GM23338 (cell line): ENCODE results near the gene KDM4B. TPM values are rescaled to one million over a fixed set of nuclear protein-coding genes. Genes with fewer than 3 reads are reported as not detected.

Experiments used
- ATAC-seq: fragments of 200-7000 bp; cut with Tn5 transposase; 3 replicates; pipeline ENCODE4 v1.9.1; 2020
- DNase-seq: peaks from one replicate; pipeline ENCODE4 v3.0.0-alpha.2; 2015; ENCODE audit warnings: low spot score
- H2AFZ ChIP-seq: fragments of 200-600 bp; sonication (generic); 2 replicates; pipeline ENCODE4 v1.8.0; 2016; ENCODE audit warnings: antibody characterized with exemption, mild to moderate bottlenecking, moderate library complexity
- H3F3A ChIP-seq: fragments of 200-600 bp; sonication (generic); replicated peaks from 2 replicates; pipeline ENCODE4 v1.8.0; 2017; ENCODE audit warnings: antibody characterized with exemption, mixed run types, low read depth
- H3K27ac ChIP-seq: fragments of 200-600 bp; sonication (generic); 2 replicates; pipeline ENCODE4 v1.6.1; 2016; ENCODE audit warnings: low read depth
- H3K27me3 ChIP-seq: fragments of 200-600 bp; sonication (generic); 2 replicates; pipeline ENCODE4 v1.8.0; 2016; ENCODE audit warnings: mild to moderate bottlenecking, mixed run types, moderate library complexity; ENCODE audit not compliant: insufficient read depth
- H3K36me3 ChIP-seq: fragments of 200-600 bp; sonication (generic); 2 replicates; pipeline ENCODE4 v1.8.0; 2016; ENCODE audit warnings: mild to moderate bottlenecking; ENCODE audit not compliant: insufficient read depth
- H3K4me1 ChIP-seq: fragments of 200-600 bp; sonication (generic); 2 replicates; pipeline ENCODE4 v1.8.0; 2016; ENCODE audit warnings: mild to moderate bottlenecking, moderate library complexity; ENCODE audit not compliant: insufficient read depth
- H3K4me2 ChIP-seq: fragments of 200-600 bp; sonication (generic); 2 replicates; pipeline ENCODE4 v1.7.1; 2017; ENCODE audit warnings: mixed run types
- H3K4me3 ChIP-seq: fragments of 200-600 bp; sonication (generic); 2 replicates; pipeline ENCODE4 v1.6.1; 2016; ENCODE audit warnings: mixed run types
- H3K79me2 ChIP-seq: fragments of 200-600 bp; sonication (generic); replicated peaks from 2 replicates; pipeline ENCODE4 v1.8.0; 2017; ENCODE audit warnings: mild to moderate bottlenecking; ENCODE audit not compliant: insufficient read depth
- H3K9me2 ChIP-seq: fragments of 200-600 bp; sonication (generic); 2 replicates; pipeline ENCODE4 v1.8.0; 2017; ENCODE audit not compliant: insufficient read depth
- H4K20me1 ChIP-seq: fragments of 200-600 bp; sonication (generic); replicated peaks from 2 replicates; pipeline ENCODE4 v1.8.0; 2017; ENCODE audit warnings: mild to moderate bottlenecking; ENCODE audit not compliant: insufficient read depth
- H3K27ac Mint-ChIP-seq: 2 replicates; pipeline ENCODE4 v1.8.0; 2020; ENCODE audit warnings: inconsistent platforms, mild to moderate bottlenecking, moderate library complexity, mixed read lengths
- H3K27me3 Mint-ChIP-seq: 3 replicates; pipeline ENCODE4 v1.8.0; 2022; ENCODE audit warnings: low read depth, mild to moderate bottlenecking, moderate library complexity, mixed read lengths, inconsistent platforms; ENCODE audit not compliant: insufficient read depth, poor library complexity
- H3K36me3 Mint-ChIP-seq: 3 replicates; pipeline ENCODE4 v1.8.0; 2021; ENCODE audit warnings: low read depth, mild to moderate bottlenecking, inconsistent platforms, moderate library complexity, mixed read lengths
- H3K4me1 Mint-ChIP-seq: 3 replicates; pipeline ENCODE4 v1.8.0; 2020; ENCODE audit warnings: mild to moderate bottlenecking, inconsistent platforms, mixed read lengths
- H3K4me3 Mint-ChIP-seq: 3 replicates; pipeline ENCODE4 v1.8.0; 2021; ENCODE audit warnings: moderate library complexity, mild to moderate bottlenecking, inconsistent platforms, mixed read lengths
- H3K9me3 Mint-ChIP-seq: 3 replicates; pipeline ENCODE4 v1.8.0; 2020; ENCODE audit warnings: moderate library complexity, mild to moderate bottlenecking, inconsistent platforms, mixed read lengths
- CREB1 ChIP-seq: fragments of 250-450 bp; sonication (Bioruptor Pico); IDR thresholded peaks from 2 replicates; pipeline ENCODE4 v1.5.0; 2020; ENCODE audit warnings: low read depth, mild to moderate bottlenecking, moderate library complexity
- CTCF ChIP-seq, 2 experiments: fragments of 200-600 bp in 1 of 2; sonication (generic) in 1 of 2; conservative IDR thresholded peaks; 2 replicates each; pipeline versions ENCODE4 v1.5.1 to v1.6.1; 2016 to 2017; ENCODE audit warnings: antibody characterized with exemption in 2 of 2, low read depth in 2 of 2, mild to moderate bottlenecking in 2 of 2, moderate library complexity in 1 of 2
- EZH2 ChIP-seq: fragments of 200-600 bp; sonication (generic); IDR thresholded peaks from one replicate; pipeline ENCODE4 v1.8.0; 2017; ENCODE audit warnings: antibody characterized with exemption, mild to moderate bottlenecking, low read depth; ENCODE audit not compliant: unreplicated experiment
- EZH2phosphoT487 ChIP-seq: fragments of 200-600 bp; sonication (generic); IDR thresholded peaks from one replicate; pipeline ENCODE4 v1.8.1; 2018; ENCODE audit warnings: antibody characterized with exemption; ENCODE audit not compliant: unreplicated experiment
- JUNB ChIP-seq: IDR thresholded peaks from one replicate; pipeline ENCODE4 v1.6.1; 2016; ENCODE audit warnings: antibody characterized with exemption; ENCODE audit not compliant: unreplicated experiment
- NANOG ChIP-seq: IDR thresholded peaks from 2 replicates; pipeline ENCODE4 v1.6.1; 2016; ENCODE audit warnings: antibody characterized with exemption, borderline replicate concordance
- POLR2AphosphoS5 ChIP-seq: IDR thresholded peaks from 2 replicates; pipeline ENCODE4 v1.6.1; 2016; ENCODE audit warnings: antibody characterized with exemption, low read depth
- STAT1 ChIP-seq: IDR thresholded peaks from one replicate; pipeline ENCODE4 v1.6.1; 2016; ENCODE audit warnings: antibody characterized with exemption; ENCODE audit not compliant: unreplicated experiment
- ZNF114 ChIP-seq: fragments of 250-450 bp; sonication (Bioruptor Pico); IDR thresholded peaks from 2 replicates; pipeline ENCODE4 v1.5.0; 2020; ENCODE audit warnings: mild to moderate bottlenecking, moderate library complexity
- ZNF331 ChIP-seq: fragments of 250-450 bp; sonication (Bioruptor Pico); IDR thresholded peaks from 2 replicates; pipeline ENCODE4 v1.5.0; 2020; ENCODE audit warnings: low read depth, mild to moderate bottlenecking, moderate library complexity
- polyA plus RNA-seq: library from polyadenylated mRNA; unstranded; fragments of >200 nt; fragmentation: Nextera tagmentation; extraction: Ambion mirVana; gene quantifications from 2 replicates; pipeline ENCODE4 v1.2.1, GENCODE V29; 2016
- total RNA-seq: library from RNA; depleted of rRNA; stranded (reverse); fragments of >200 nt; shearing (Covaris generic); gene quantifications from 2 replicates; pipeline ENCODE4 v1.2.3, GENCODE V29; 2014
- TF ChIP-seq, protein P1 (sequence below): IDR thresholded peaks from 2 replicates; pipeline ENCODE4 v1.6.1; 2016; ENCODE audit warnings: antibody characterized with exemption
- TF ChIP-seq, protein P2 (sequence below): IDR thresholded peaks from one replicate; pipeline ENCODE4 v1.6.1; 2018; ENCODE audit warnings: antibody characterized with exemption; ENCODE audit not compliant: unreplicated experiment
- TF ChIP-seq, protein P3 (sequence below): fragments of 250-450 bp; sonication (Bioruptor Pico); IDR thresholded peaks from 2 replicates; pipeline ENCODE4 v1.5.0; 2020; ENCODE audit warnings: mild to moderate bottlenecking, moderate library complexity

KDM4B gene
- total and polyA plus RNA-seq, 2 experiments from 2014 or later: 9.1 to 27.6 TPM

- Histone ChIP-seq H3K27me3 (no peaks in the 10 kb centered on the region), H3K4me3 (no peak overlapping the region), H3K79me2 (no peaks in the 10 kb centered on the region), H3K4me2 (no peak overlapping the region), H3K36me3 (no peaks in the 10 kb centered on the region; the same call in 1 of the 2 replicates), H2AFZ (no peak overlapping the region), H3K4me1 (peaks cover 8% of the 10 kb centered on the region; the same call in 1 of the 2 replicates), H3K9me2 (no peaks in the 10 kb centered on the region), H4K20me1 (no peaks in the 10 kb centered on the region; the same call in 1 of the 2 replicates), H3F3A (no peaks in the 10 kb centered on the region; the same call in 1 of the 2 replicates), H3K27ac (no peak overlapping the region)
- Mint-ChIP-seq H3K27ac (no peak overlapping the region), H3K4me3 (no peak overlapping the region), H3K4me1 (peaks cover 31% of the 10 kb centered on the region), H3K27me3 (peaks cover 15% of the 10 kb centered on the region), H3K9me3 (no peaks in the 10 kb centered on the region; the same call in 2 of the 3 replicates), H3K36me3 (peaks cover 22% of the 10 kb centered on the region)
- TF ChIP-seq NANOG (no peak), ZNF331 (no peak), CREB1 (no peak), CTCF (conservative IDR thresholded peaks at IDR 0.05; ENCODE audit: low read depth in 2 of 2) (no peak), EZH2phosphoT487 (no peak), ZNF114 (CRISPR knock-in tag) (no peak), STAT1 (no peak), JUNB (no peak), EZH2 (no peak), POLR2AphosphoS5 (no peak)
- TF ChIP-seq, protein P1, sequence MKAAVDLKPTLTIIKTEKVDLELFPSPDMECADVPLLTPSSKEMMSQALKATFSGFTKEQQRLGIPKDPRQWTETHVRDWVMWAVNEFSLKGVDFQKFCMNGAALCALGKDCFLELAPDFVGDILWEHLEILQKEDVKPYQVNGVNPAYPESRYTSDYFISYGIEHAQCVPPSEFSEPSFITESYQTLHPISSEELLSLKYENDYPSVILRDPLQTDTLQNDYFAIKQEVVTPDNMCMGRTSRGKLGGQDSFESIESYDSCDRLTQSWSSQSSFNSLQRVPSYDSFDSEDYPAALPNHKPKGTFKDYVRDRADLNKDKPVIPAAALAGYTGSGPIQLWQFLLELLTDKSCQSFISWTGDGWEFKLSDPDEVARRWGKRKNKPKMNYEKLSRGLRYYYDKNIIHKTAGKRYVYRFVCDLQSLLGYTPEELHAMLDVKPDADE: no peak
- TF ChIP-seq, protein P2, sequence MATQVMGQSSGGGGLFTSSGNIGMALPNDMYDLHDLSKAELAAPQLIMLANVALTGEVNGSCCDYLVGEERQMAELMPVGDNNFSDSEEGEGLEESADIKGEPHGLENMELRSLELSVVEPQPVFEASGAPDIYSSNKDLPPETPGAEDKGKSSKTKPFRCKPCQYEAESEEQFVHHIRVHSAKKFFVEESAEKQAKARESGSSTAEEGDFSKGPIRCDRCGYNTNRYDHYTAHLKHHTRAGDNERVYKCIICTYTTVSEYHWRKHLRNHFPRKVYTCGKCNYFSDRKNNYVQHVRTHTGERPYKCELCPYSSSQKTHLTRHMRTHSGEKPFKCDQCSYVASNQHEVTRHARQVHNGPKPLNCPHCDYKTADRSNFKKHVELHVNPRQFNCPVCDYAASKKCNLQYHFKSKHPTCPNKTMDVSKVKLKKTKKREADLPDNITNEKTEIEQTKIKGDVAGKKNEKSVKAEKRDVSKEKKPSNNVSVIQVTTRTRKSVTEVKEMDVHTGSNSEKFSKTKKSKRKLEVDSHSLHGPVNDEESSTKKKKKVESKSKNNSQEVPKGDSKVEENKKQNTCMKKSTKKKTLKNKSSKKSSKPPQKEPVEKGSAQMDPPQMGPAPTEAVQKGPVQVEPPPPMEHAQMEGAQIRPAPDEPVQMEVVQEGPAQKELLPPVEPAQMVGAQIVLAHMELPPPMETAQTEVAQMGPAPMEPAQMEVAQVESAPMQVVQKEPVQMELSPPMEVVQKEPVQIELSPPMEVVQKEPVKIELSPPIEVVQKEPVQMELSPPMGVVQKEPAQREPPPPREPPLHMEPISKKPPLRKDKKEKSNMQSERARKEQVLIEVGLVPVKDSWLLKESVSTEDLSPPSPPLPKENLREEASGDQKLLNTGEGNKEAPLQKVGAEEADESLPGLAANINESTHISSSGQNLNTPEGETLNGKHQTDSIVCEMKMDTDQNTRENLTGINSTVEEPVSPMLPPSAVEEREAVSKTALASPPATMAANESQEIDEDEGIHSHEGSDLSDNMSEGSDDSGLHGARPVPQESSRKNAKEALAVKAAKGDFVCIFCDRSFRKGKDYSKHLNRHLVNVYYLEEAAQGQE: no peak
- TF ChIP-seq, protein P3, sequence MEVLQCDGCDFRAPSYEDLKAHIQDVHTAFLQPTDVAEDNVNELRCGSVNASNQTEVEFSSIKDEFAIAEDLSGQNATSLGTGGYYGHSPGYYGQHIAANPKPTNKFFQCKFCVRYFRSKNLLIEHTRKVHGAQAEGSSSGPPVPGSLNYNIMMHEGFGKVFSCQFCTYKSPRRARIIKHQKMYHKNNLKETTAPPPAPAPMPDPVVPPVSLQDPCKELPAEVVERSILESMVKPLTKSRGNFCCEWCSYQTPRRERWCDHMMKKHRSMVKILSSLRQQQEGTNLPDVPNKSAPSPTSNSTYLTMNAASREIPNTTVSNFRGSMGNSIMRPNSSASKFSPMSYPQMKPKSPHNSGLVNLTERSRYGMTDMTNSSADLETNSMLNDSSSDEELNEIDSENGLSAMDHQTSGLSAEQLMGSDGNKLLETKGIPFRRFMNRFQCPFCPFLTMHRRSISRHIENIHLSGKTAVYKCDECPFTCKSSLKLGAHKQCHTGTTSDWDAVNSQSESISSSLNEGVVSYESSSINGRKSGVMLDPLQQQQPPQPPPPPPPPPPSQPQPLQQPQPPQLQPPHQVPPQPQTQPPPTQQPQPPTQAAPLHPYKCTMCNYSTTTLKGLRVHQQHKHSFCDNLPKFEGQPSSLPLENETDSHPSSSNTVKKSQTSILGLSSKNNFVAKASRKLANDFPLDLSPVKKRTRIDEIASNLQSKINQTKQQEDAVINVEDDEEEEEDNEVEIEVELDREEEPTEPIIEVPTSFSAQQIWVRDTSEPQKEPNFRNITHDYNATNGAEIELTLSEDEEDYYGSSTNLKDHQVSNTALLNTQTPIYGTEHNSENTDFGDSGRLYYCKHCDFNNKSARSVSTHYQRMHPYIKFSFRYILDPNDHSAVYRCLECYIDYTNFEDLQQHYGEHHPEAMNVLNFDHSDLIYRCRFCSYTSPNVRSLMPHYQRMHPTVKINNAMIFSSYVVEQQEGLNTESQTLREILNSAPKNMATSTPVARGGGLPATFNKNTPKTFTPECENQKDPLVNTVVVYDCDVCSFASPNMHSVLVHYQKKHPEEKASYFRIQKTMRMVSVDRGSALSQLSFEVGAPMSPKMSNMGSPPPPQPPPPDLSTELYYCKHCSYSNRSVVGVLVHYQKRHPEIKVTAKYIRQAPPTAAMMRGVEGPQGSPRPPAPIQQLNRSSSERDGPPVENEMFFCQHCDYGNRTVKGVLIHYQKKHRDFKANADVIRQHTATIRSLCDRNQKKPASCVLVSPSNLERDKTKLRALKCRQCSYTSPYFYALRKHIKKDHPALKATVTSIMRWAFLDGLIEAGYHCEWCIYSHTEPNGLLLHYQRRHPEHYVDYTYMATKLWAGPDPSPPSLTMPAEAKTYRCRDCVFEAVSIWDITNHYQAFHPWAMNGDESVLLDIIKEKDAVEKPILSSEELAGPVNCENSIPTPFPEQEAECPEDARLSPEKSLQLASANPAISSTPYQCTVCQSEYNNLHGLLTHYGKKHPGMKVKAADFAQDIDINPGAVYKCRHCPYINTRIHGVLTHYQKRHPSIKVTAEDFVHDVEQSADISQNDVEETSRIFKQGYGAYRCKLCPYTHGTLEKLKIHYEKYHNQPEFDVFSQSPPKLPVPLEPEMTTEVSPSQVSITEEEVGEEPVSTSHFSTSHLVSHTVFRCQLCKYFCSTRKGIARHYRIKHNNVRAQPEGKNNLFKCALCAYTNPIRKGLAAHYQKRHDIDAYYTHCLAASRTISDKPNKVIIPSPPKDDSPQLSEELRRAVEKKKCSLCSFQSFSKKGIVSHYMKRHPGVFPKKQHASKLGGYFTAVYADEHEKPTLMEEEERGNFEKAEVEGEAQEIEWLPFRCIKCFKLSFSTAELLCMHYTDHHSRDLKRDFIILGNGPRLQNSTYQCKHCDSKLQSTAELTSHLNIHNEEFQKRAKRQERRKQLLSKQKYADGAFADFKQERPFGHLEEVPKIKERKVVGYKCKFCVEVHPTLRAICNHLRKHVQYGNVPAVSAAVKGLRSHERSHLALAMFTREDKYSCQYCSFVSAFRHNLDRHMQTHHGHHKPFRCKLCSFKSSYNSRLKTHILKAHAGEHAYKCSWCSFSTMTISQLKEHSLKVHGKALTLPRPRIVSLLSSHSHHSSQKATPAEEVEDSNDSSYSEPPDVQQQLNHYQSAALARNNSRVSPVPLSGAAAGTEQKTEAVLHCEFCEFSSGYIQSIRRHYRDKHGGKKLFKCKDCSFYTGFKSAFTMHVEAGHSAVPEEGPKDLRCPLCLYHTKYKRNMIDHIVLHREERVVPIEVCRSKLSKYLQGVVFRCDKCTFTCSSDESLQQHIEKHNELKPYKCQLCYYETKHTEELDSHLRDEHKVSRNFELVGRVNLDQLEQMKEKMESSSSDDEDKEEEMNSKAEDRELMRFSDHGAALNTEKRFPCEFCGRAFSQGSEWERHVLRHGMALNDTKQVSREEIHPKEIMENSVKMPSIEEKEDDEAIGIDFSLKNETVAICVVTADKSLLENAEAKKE (CRISPR knock-in tag): no peak
- ATAC-seq (no peak), DNase-seq (no peak)
These were observed 165.2 kb downstream of the KDM4B start for GRCh38 chr19:5133986-5134595.
